ENCODE data around the gene UQCC3. TPM values are rescaled to one million over a fixed set of nuclear protein-coding genes. Genes with fewer than 3 reads are reported as not detected.

The UQCC3 gene
- total and polyA plus RNA-seq, 2 of the 4 experiments (the other 2 are of a cell fraction), result 5.7 to 9.7 TPM

DNA sequence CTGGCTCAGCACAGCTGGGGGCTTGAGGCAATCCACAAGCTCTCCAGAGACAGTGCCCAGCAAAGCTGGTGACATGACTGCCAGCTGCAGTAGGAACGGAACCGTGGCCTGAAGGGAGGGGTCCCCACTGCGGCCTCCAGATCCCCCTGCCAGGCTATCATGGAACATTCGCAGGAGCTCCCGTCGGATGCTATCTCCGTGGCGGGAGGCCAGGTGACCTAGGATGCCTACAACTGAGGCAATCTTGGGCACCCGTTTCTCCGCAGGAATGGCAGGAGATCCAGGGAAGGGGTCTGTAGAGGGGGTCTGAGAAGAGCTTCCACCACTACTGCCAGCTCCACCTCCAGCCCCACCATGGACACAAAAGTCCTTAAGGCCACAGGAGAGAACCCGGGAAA is 22.5 kb upstream of the UQCC3 start:
- dilution Hi-C loops (cut with HindIII; ENCODE audit: low sequenced_read_pairs, unreplicated experiment), result no loop called here
- intact Hi-C loops (cut with micrococcal nuclease), result no loop called here
- Histone ChIP-seq H3K9me1 (ENCODE audit: insufficient read depth, low read length) (0 out of 2 replicates have a peak, but pooled peaks cover 6% of the 10 kb centered on the region), H3K27me3 (ENCODE audit: control insufficient read depth, insufficient read depth, low read length) (no peaks in the 10 kb centered on the region), H2BK5ac (ENCODE audit: low read depth, low read length, poor library complexity, severe bottlenecking) (no peak overlapping the region), H2BK120ac (ENCODE audit: low read depth, low read length) (no peak overlapping the region), H2AK5ac (ENCODE audit: low read depth, low read length) (no peak overlapping the region), H3K56ac (ENCODE audit: extremely low read depth, insufficient read depth, low read length) (no peak overlapping the region), H3K4me2 (ENCODE audit: low read depth, low read length) (no peak overlapping the region), H3K23ac (ENCODE audit: low read depth, low read length) (no peak overlapping the region), H3K9me3 (ENCODE audit: control insufficient read depth, insufficient read depth, low read length) (no peaks in the 10 kb centered on the region), H3K4me1 (ENCODE audit: control insufficient read depth, insufficient read depth, low read length) (peaks cover 8% of the 10 kb centered on the region), H3K4ac (ENCODE audit: low read depth, low read length) (no peak overlapping the region), H2BK20ac (ENCODE audit: low read depth, low read length) (no peak overlapping the region), H3K14ac (replicated peaks; ENCODE audit: low read depth, low read length) (no peak overlapping the region), H3K18ac (ENCODE audit: low read depth, low read length) (no peak overlapping the region), H2AK9ac (replicated peaks; ENCODE audit: low read depth, low read length, poor library complexity) (no peak overlapping the region), H3K79me1 (ENCODE audit: low read depth in 1 of 2, low read length in 2 of 2) (peaks cover 6 to 57% of the 10 kb centered on the region in 2 experiments), H2AFZ (replicated peaks; ENCODE audit: low read length, poor library complexity) (no peak overlapping the region), H4K20me1 (ENCODE audit: insufficient read depth, low read length) (peaks cover 17% of the 10 kb centered on the region), H3K4me3 (ENCODE audit: insufficient read depth, low read depth, low read length) (no peak overlapping the region), H3K9ac (ENCODE audit: low read depth, low read length) (no peak overlapping the region), H3K36me3 (ENCODE audit: control insufficient read depth, insufficient read depth, low read length) (peaks cover 32% of the 10 kb centered on the region), H4K8ac (ENCODE audit: low read depth in 2 of 2, low read length in 2 of 2) (no peak overlapping the region), H4K5ac (ENCODE audit: low read depth, low read length) (no peak overlapping the region), H3K27ac (ENCODE audit: insufficient read depth, low read length) (no peak overlapping the region), H4K91ac (ENCODE audit: insufficient read depth, low read depth, low read length) (no peak overlapping the region), H2BK15ac (ENCODE audit: low read depth, low read length) (no peak overlapping the region)
- BruUV-seq (replicated peaks), result no TSS peak
- CTCF ChIA-PET, result no interaction called here
- ATAC-seq (ENCODE audit: low read depth) (no peak), DNase-seq (no peak)
- 84% methylated on average over 9 of the region's 11 CpGs; no CpG with 5 or more reads in 1 of the 2 experiments for WGBS, 2 experiments (ENCODE audit: extremely low coverage in 2 of 2, insufficient read length in 1 of 2)
- in situ Hi-C loops (cut with MboI; ENCODE audit: low sequenced_read_pairs), result no loop called here
- no peak for TF ChIP-seq NFE2L2 (IDR thresholded peaks at IDR 0.05; ENCODE audit: low read depth, low read length)
- no peak for TF ChIP-seq MAFK (IDR thresholded peaks at IDR 0.05; ENCODE audit: low read depth, low read length)
- TF ChIP-seq CHD1 (IDR thresholded peaks at IDR 0.05; ENCODE audit: low read depth, low read length), result no peak
- POLR2A ChIA-PET (ENCODE audit: unreplicated experiment), result interaction anchor here (1.3 kb wide), 1 partner anchor 17 kb away, joined by 5 read pairs; the partner anchor contains the start of gene CSKMT

Measured in IMR-90 (cell line).